Ishikawa (cell line): ENCODE measurements around the gene ABCC8.

Experiments used
- CREB1 ChIP-seq: IDR thresholded peaks from 2 replicates; pipeline ENCODE4 v1.6.1; 2012; ENCODE audit warnings: low read depth
- EGR1 ChIP-seq: IDR thresholded peaks from 2 replicates; pipeline ENCODE4 v1.6.1; 2012
- EP300 ChIP-seq: IDR thresholded peaks from 2 replicates; pipeline ENCODE4 v1.6.1; 2012; ENCODE audit warnings: borderline replicate concordance
- FOXM1 ChIP-seq: IDR thresholded peaks from 2 replicates; pipeline ENCODE4 v1.6.1; 2012; ENCODE audit warnings: low read depth, borderline replicate concordance
- MAX ChIP-seq: IDR thresholded peaks from 2 replicates; pipeline ENCODE4 v1.6.1; 2012
- NFIC ChIP-seq: IDR thresholded peaks from 2 replicates; pipeline ENCODE4 v1.6.1; 2012
- RAD21 ChIP-seq: IDR thresholded peaks from 2 replicates; pipeline ENCODE4 v1.6.1; 2012; ENCODE audit warnings: low read depth
- TAF1 ChIP-seq: IDR thresholded peaks from 2 replicates; pipeline ENCODE4 v1.6.1; 2012; ENCODE audit warnings: low read depth, mild to moderate bottlenecking
- TCF12 ChIP-seq: IDR thresholded peaks from 2 replicates; pipeline ENCODE4 v1.6.1; 2012; ENCODE audit warnings: low read depth
- TEAD4 ChIP-seq: IDR thresholded peaks from 2 replicates; pipeline ENCODE4 v1.6.1; 2012
- ZBTB7A ChIP-seq: IDR thresholded peaks from 2 replicates; pipeline ENCODE4 v1.6.1; 2012; ENCODE audit warnings: low read depth
- TF ChIP-seq, protein P1 (sequence below): IDR thresholded peaks from 2 replicates; pipeline ENCODE4 v1.6.1; 2012; ENCODE audit warnings: low read depth, mild to moderate bottlenecking

GRCh38 chr11:17382046-17382728, 94.5 kb downstream of the ABCC8 start:
- TF ChIP-seq NFIC, result no peak
- no peak for TF ChIP-seq TCF12
- no peak for TF ChIP-seq ZBTB7A
- no peak for TF ChIP-seq EGR1
- TF ChIP-seq TEAD4, result no peak
- TF ChIP-seq MAX, result no peak
- TF ChIP-seq, protein P1, sequence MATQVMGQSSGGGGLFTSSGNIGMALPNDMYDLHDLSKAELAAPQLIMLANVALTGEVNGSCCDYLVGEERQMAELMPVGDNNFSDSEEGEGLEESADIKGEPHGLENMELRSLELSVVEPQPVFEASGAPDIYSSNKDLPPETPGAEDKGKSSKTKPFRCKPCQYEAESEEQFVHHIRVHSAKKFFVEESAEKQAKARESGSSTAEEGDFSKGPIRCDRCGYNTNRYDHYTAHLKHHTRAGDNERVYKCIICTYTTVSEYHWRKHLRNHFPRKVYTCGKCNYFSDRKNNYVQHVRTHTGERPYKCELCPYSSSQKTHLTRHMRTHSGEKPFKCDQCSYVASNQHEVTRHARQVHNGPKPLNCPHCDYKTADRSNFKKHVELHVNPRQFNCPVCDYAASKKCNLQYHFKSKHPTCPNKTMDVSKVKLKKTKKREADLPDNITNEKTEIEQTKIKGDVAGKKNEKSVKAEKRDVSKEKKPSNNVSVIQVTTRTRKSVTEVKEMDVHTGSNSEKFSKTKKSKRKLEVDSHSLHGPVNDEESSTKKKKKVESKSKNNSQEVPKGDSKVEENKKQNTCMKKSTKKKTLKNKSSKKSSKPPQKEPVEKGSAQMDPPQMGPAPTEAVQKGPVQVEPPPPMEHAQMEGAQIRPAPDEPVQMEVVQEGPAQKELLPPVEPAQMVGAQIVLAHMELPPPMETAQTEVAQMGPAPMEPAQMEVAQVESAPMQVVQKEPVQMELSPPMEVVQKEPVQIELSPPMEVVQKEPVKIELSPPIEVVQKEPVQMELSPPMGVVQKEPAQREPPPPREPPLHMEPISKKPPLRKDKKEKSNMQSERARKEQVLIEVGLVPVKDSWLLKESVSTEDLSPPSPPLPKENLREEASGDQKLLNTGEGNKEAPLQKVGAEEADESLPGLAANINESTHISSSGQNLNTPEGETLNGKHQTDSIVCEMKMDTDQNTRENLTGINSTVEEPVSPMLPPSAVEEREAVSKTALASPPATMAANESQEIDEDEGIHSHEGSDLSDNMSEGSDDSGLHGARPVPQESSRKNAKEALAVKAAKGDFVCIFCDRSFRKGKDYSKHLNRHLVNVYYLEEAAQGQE, result no peak
- no peak for TF ChIP-seq CREB1
- no peak for TF ChIP-seq RAD21
- no peak for TF ChIP-seq TAF1
- no peak for TF ChIP-seq EP300
- no peak for TF ChIP-seq FOXM1
